CD4-positive, alpha-beta T cell treated with Interleukin-6 at 100 ng/mL for 8 hours (primary cell): Measurements from ENCODE around the gene KCNJ16.

ENCODE experiments used
- DNase-seq: peaks from one replicate; pipeline ENCODE4 v3.0.0-alpha.2; 2020; ENCODE audit warnings: mixed read lengths, low spot score

The KCNJ16 gene

GRCh38 chr17:70070305-70071027, 4.6 kb upstream of the KCNJ16 start:
- no peak for DNase-seq

GRCh38 chr17:70071127-70071526, 3.9 kb upstream of the KCNJ16 start:
- DNase-seq: no peak

GRCh38 chr17:70071620-70072019, 3.4 kb upstream of the KCNJ16 start:
- no peak for DNase-seq

DNA sequence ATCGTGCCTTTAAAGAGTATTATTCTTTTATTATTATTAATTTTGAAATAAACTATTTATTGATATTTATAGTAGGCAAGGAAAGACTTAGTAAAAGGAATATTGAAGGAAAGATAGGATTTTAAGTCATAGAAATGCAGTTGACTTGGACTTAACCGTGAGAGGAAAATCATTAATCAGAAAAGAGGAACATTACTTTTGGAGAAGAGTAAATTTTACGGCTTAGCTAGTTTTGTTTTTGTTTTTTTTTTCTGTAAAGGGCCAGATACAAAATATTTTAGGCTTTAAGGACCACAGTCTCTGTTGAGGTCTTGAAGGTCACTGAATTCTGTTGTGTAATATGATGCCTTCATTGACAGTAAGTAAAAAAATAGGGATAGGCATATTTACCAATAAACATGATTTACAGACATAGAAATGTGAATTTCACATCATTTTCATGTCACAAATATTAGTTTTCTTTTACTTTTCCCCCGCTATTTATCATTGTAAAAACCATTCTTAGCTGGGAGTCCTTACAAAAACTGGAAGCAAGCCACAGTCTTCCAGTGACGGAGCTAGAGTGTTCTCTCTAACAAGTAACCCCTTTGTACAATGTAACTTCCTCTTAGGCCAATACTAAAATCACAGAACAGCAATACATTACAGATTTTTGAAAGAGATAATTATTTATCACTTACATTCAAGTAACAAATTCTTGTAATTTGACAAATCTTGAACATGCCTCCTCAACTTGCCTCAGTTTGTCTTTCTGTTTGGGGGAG, 2.3 kb upstream of the KCNJ16 start:
- DNase-seq: no peak

GRCh38 chr17:70073310-70073709, 1.7 kb upstream of the KCNJ16 start:
- no peak for DNase-seq

GRCh38 chr17:70073799-70074198, 1.2 kb upstream of the KCNJ16 start:
- no peak for DNase-seq

DNA sequence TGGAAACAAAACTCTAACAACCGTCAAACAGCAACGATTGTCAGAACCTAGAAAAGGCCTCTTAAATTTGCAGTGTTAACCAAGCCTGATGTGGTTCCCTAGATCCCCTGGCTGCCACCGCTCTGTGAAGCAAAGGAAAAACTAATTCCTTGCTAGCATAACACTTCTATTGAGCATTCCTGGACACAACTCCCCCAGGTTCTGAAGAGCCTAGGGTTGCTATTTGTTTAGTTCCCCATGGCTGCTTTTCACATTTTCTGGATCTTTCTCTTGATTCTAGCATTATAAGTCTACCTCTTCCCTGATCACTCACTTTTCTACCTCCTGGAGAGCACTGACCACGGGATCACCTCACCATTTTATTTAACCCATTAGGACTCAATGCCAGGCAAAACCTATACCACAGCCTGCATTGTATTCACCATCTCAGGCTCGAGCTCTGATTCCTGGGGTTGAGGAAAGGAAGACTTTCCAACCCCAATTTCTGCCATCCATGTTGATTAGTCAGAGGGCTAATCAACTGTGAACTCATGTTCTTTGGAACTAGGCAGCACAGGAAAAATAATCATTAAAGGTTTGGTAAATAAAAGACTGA, 692 bp upstream of the KCNJ16 start:
- no peak for DNase-seq

DNA sequence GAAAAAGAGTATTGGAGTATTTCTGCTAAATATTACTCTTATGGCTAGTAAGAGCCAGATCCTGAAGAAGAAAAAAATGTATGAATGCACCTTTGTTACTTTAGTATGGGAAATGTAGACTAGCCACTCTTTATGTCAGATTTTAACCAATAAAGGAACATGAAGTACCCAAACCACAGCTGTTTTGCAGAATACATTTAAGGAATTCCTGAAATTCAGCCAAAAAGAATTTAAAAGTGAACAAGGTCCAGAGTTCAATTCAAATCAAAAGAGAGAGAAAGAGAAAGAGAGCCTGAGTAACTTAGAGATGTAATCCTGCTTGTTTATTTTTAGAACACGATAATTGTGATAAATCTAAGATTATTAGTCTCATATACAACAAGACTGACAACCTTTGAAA, 1.2 kb downstream of the KCNJ16 start:
- no peak for DNase-seq

DNA sequence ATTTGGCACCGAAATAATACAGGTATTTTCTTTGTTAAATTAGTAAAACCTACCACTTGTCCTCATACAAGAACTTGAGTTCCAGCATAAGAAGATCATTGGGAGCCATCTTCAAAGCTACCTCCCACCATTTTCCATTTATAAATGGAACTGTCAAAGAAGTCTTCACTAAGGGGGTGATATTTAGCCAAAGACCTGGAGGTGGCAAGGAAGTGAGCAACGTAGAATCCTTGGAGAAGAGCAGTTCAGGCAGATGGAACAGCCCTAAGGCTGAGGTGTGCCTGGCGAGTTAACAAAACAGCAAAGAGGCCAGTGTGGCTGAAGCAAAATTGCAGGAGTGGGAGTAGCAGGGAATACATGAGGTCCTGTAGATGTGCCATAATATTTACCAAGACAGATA, 1.8 kb downstream of the KCNJ16 start:
- DNase-seq: no peak

GRCh38 chr17:70078549-70078948, 3.5 kb downstream of the KCNJ16 start:
- DNase-seq: no peak

DNA sequence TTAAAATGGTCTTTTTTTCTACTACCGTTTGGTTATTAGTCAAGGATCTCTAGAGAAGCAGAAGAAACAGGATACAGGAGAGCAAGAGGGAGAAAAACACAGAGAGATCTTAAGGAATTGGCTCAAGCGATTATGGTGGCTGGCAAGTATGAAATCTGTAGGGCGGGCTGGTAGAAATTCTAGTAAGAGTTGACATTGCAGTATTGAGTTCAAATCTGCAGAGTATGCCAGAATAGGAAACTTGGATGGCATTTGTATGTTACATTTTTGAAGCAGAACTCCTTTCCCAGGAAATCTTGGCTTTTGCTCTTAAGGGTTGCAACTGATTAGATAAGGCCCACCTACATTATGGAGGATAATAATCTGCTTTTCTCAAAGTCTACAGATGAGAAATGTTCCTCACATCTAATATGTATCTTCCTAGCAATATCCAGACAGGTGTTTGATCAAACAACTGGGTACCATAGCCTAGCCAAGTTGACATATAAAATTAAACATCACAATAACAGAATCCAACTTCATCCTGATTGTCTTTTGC, 4.0 kb downstream of the KCNJ16 start:
- no peak for DNase-seq

DNA sequence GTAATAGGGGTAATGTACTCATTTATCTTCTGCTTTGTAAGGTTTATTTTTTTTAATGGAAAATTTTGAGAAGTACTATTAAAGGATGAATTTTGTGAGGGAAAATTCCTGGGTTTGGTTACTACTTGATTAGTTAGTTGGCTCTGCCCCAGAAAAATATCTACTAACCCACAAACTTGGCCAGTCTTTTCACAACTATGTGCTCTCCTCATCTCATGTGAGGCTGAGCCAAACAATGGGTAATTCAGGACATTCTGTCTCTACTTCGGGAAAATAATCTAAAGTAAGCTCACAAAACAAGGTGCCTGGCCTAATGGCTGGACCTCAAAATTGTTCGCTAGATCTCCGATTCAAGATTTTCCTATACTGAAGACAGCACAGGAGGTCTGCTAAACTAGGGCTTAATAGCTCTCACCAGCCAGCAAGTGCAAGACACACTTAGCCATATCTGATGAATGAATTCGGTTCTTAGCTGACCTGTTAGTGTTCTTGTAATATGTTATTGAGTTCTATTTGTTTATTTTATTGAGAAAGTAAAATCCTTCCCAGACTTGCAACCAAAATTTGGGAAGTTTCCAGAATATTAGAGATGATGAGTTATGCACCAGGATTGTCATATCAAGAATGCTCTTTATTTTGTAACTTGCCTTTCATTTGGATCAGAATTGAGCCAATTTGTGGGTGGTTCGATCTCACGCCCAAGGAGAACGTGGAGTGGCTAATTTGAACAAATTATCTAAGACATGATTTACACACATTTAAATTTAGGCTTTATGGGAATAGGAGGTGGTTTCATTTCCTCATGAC, 5.7 kb downstream of the KCNJ16 start:
- no peak for DNase-seq

DNA sequence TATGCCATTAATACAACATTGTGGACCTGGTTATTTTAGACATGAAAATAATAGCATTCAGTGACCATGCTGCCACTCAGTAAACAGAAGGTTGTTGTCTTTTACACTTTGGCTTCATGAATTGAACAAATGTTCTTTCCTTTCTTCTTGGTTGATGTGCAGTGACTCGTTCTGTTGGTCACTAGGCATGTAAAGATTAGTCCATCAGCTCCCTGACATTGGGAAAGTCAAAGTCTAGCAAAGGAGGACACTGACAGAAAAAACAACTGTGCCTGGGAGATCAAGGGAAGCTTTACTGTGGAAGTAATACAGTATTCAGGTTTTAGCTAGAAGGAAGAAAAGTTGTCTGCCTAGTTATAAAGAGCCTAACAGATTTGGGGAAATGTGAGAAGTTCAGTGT, 6.9 kb downstream of the KCNJ16 start:
- no peak for DNase-seq

DNA sequence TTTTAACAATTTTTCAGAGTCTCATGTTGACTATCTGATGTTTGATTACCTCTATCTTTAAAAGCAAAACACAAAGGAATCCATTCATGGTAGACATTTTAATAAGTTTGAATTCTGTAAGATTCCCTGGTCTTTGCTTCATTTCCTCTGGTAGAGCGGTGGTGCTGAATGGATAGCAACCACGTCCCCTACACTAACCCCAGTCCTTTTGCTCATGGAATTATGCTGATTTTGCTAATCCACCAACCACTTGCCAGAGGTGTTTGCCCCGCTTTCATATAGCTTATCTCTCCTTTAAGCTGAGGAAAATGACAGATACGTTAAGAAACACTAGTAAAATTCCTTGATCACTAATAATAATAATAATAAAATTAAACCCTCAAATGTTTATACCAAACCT, 9.5 kb downstream of the KCNJ16 start:
- DNase-seq: no peak

DNA sequence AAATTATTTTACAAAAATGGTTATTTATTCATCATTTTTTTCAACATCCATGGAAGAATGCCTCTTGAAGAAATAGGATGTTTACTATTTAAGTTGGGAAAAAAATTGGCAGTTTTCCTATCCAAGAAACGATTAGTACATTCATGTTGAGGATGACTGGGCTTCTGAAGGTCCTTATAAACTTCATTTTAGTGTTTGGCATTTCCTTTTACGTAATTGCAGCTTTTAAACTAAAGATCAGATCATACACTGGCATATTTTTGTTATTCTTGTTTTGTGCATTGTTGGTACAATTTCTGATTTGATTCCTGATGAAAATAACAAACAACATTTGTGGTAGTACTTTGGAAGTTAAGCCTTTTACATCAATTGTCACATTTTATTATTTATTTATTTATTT, 11.5 kb downstream of the KCNJ16 start:
- no peak for DNase-seq

GRCh38 chr17:70089513-70090148, 14.6 kb downstream of the KCNJ16 start:
- DNase-seq: no peak

DNA sequence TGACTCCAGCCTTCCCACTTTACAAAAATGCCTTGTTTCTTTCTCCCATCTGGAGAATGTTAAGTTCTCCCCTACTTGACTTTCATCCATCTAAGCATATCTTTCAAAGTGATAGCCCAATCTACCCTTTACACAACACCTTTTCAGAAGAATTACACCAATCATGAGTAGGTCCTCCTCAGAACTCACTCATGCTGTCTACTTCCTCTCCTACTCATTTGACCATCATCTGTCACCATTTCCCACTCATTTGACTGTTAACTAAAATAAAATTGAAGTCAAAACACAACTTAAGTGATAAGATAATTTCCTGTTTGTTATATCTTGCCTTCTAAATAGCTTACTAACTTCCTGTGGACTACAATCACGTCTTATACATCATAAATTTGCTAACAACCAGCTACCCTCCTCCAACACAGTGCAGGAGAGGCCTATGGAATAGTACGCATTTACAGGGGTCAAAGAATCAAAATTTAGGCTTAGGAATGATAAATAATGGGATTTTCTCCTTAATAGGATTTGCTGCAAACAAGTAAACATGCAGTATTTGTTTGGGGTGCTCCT, 16.1 kb downstream of the KCNJ16 start:
- DNase-seq: no peak

DNA sequence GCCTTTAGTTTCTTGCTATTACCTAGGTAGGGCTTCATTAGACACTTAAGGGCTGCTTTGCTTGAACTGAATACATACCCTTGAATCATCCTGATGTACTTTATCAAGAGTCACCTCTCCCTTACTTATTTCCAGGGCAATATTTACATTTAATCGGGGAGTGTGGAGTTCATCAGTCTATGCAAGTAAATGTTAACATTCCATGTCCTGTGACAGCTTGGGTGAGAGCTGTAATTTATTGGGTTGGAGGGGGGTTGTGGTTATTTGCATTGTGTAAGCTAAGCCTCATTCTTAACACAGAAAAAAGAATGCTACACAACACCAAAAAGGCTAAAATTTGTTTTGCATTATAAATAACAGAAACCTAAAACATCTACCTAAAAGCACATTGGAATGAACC, 16.7 kb downstream of the KCNJ16 start:
- no peak for DNase-seq

- no peak for DNase-seq
These were observed 18.1 kb downstream of the KCNJ16 start for GRCh38 chr17:70093163-70093562.

GRCh38 chr17:70095455-70095854, 20.4 kb downstream of the KCNJ16 start:
- DNase-seq: no peak

- no peak for DNase-seq
These were observed 21.8 kb downstream of the KCNJ16 start for GRCh38 chr17:70096861-70097260.
